ENCODE results near the gene NPVF. TPM values are rescaled to one million over a fixed set of nuclear protein-coding genes. Genes with fewer than 3 reads are reported as not detected.

Gene NPVF
- polyA plus RNA-seq, 1 donor from 2014 or later = not detected

- Histone ChIP-seq H3K27me3 (ENCODE audit: insufficient read depth, low read depth, low read length) (no peaks in the 10 kb centered on the region), H4K20me1 (ENCODE audit: insufficient read depth) (no peaks in the 10 kb centered on the region), H3K27ac (ENCODE audit: low read length) (no peak overlapping the region), H3F3A (ENCODE audit: insufficient read depth, low read length, poor library complexity, severe bottlenecking) (no peaks in the 10 kb centered on the region), H3K9ac (ENCODE audit: low read length) (no peak overlapping the region), H2AFZ (ENCODE audit: low read depth, low read length) (no peak overlapping the region), H3K79me2 (replicated peaks; ENCODE audit: insufficient read depth, low read length) (no peaks in the 10 kb centered on the region), H3K4me2 (ENCODE audit: low read length) (no peak overlapping the region), H3K4me3 (ENCODE audit: low read length) (no peak overlapping the region), H3K9me3 (ENCODE audit: low read length) (no peaks in the 10 kb centered on the region), H3K36me3 (ENCODE audit: insufficient read depth, low read length) (no peaks in the 10 kb centered on the region), H3K9me2 (ENCODE audit: insufficient read depth, low read length) (no peaks in the 10 kb centered on the region)
- no peak for TF ChIP-seq EZH2 (IDR thresholded peaks at IDR 0.05; ENCODE audit: borderline replicate concordance, insufficient read depth, low read length, poor library complexity, severe bottlenecking)
- TF ChIP-seq MXI1 (conservative IDR thresholded peaks at IDR 0.05; ENCODE audit: poor library complexity, severe bottlenecking) = no peak
- TF ChIP-seq SMC3 (conservative IDR thresholded peaks at IDR 0.05; ENCODE audit: poor library complexity) = no peak
Measured at GRCh38 chr7:25223206-25223605, 5.1 kb downstream of the NPVF start.

DNA sequence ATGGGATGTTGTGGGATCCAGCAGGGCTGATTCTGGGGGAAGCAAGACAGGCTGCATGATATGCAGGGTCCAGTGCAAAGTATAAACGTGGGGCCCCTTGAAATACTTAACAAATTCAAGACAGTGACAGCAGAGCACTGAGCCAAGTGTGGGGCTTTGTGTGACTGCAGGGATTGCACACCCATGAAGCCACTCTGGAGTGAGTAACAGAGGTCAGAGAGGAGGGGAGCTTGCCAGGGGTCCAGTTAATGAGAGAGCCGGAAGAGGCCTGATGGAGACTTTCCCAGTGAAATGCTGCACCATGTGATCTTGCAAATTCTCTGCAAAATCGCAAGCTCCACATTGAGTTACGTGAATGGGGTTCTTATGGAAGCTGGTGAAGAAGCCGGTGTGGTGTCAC lies 5.6 kb downstream of the NPVF start:
- H3K4me3 ChIP-seq (ENCODE audit: low read length) = no peak overlapping the region
- H3K27ac ChIP-seq (ENCODE audit: low read length) = no peak overlapping the region
- no peaks in the 10 kb centered on the region for H3K9me3 ChIP-seq (ENCODE audit: low read length)
- H3K36me3 ChIP-seq (ENCODE audit: insufficient read depth, low read length) = no peaks in the 10 kb centered on the region
- H3K9me2 ChIP-seq (ENCODE audit: insufficient read depth, low read length) = no peaks in the 10 kb centered on the region
- no peak for TF ChIP-seq MXI1 (conservative IDR thresholded peaks at IDR 0.05; ENCODE audit: poor library complexity, severe bottlenecking)
- TF ChIP-seq TAF1 (IDR thresholded peaks at IDR 0.05; ENCODE audit: low read depth) = no peak
- no peak for TF ChIP-seq CTCF (IDR thresholded peaks at IDR 0.05; ENCODE audit: poor library complexity, severe bottlenecking)
- no peak for TF ChIP-seq EZH2 (IDR thresholded peaks at IDR 0.05; ENCODE audit: borderline replicate concordance, insufficient read depth, low read length, poor library complexity, severe bottlenecking)
- TF ChIP-seq POLR2AphosphoS5 (IDR thresholded peaks at IDR 0.05) = no peak
- TF ChIP-seq EP300 (conservative IDR thresholded peaks at IDR 0.05; ENCODE audit: poor library complexity, severe bottlenecking) = no peak
- TF ChIP-seq, protein P1, sequence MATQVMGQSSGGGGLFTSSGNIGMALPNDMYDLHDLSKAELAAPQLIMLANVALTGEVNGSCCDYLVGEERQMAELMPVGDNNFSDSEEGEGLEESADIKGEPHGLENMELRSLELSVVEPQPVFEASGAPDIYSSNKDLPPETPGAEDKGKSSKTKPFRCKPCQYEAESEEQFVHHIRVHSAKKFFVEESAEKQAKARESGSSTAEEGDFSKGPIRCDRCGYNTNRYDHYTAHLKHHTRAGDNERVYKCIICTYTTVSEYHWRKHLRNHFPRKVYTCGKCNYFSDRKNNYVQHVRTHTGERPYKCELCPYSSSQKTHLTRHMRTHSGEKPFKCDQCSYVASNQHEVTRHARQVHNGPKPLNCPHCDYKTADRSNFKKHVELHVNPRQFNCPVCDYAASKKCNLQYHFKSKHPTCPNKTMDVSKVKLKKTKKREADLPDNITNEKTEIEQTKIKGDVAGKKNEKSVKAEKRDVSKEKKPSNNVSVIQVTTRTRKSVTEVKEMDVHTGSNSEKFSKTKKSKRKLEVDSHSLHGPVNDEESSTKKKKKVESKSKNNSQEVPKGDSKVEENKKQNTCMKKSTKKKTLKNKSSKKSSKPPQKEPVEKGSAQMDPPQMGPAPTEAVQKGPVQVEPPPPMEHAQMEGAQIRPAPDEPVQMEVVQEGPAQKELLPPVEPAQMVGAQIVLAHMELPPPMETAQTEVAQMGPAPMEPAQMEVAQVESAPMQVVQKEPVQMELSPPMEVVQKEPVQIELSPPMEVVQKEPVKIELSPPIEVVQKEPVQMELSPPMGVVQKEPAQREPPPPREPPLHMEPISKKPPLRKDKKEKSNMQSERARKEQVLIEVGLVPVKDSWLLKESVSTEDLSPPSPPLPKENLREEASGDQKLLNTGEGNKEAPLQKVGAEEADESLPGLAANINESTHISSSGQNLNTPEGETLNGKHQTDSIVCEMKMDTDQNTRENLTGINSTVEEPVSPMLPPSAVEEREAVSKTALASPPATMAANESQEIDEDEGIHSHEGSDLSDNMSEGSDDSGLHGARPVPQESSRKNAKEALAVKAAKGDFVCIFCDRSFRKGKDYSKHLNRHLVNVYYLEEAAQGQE (IDR thresholded peaks at IDR 0.05; ENCODE audit: borderline replicate concordance) = no peak
- no peak for TF ChIP-seq RAD21 (conservative IDR thresholded peaks at IDR 0.05)
- TF ChIP-seq SMC3 (conservative IDR thresholded peaks at IDR 0.05; ENCODE audit: poor library complexity) = no peak
- H4K20me1 ChIP-seq (ENCODE audit: insufficient read depth) = no peaks in the 10 kb centered on the region
- H3K9ac ChIP-seq (ENCODE audit: low read length) = no peak overlapping the region
- H3K4me2 ChIP-seq (ENCODE audit: low read length) = no peak overlapping the region
- no peaks in the 10 kb centered on the region for H3F3A ChIP-seq (ENCODE audit: insufficient read depth, low read length, poor library complexity, severe bottlenecking)
- H3K27me3 ChIP-seq (ENCODE audit: insufficient read depth, low read depth, low read length) = no peaks in the 10 kb centered on the region
- no peaks in the 10 kb centered on the region for H3K79me2 ChIP-seq (replicated peaks; ENCODE audit: insufficient read depth, low read length)
- no peak overlapping the region for H2AFZ ChIP-seq (ENCODE audit: low read depth, low read length)

Data from neural cell (in vitro differentiated cells).